Bronchial smooth muscle cell (primary cell): ENCODE results near the gene TAAR8. TPM values are rescaled to one million over a fixed set of nuclear protein-coding genes. Genes with fewer than 3 reads are reported as not detected.

ENCODE experiments used
- total RNA-seq: library from RNA; depleted of rRNA; stranded (reverse); fragments of >200 nt; gene quantifications from 2 replicates; pipeline ENCODE4 v1.2.1, GENCODE V29; 2014

Gene TAAR8
- not detected in 2 replicates for total RNA-seq

DNA sequence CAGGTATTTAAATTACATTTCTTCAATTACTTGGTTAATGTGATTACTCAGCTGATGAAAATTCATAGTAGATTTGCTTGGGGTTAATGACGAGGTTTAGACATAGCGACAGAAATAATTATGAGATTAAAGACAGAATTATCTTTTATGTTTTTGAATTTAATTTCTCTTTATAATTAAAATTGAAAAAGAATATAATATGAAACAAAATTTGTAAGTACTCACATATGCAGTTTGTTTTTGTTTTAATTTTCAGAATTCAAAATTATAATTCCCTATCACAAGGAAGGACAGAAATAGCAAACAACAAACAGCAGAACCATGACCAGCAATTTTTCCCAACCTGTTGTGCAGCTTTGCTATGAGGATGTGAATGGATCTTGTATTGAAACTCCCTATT is at the start of gene TAAR8:
Gene TAAR8 (plus strand): TSS at position 301 of the 400 bp plus-strand sequence. CDS start 21 bp downstream, at position 322.

DNA sequence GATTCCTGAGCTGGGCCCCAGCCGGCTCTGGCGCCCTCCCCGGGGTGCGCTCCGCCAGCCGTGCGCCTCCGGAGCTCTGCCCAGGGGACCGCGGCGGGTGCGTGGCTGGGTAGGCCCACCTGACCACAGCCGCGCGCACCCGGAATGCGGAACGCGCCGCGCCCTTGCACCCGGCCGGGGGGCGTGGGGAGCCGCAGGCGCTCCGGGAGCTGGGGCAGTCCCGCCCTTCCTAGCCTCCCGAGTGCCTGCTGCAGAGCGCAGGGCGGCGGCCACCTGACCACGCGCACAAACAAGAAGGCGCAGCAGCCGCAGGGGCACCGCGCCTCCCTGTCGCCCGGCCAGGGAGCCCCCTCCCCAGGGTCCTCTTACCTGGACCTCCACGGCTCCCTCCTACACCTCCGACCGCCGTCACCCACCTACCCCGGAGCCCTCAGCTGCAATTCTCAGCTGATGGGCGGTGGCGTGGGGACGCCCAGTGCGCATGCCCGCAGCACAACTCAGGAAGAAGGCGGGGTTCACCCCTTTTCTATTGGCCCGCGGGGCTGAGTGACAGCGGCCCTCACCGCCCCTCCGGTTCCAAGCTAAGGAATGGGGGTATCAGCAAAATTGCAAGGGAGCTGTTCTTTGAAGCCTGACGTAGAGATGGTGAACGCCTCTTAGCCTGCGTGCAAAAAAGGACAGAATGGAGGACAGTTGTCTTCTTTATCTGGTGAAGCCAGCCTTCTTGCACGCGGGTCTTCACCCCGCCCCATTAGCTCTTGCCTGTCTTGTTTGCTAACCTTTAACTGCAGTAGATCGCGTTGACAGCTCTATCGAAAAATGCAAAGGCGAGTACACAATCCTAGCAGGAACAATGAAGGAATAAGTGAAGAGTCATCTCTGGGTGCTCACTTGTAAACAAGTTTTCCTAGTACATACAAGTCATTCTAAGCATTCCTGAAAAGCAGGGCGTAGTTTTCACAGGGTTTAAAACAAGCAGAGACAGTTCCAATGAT is 39.5 kb upstream of the TAAR8 start, which contains the start of gene STX7:
Gene STX7 (minus strand): TSS at position 479 of the 995 bp plus-strand sequence. CDS start 9,586 bp downstream, outside the sequence.

GRCh38 chr6:132537977-132538376 is 14.5 kb upstream of the TAAR8 start, which contains the start of gene TAAR9:
Gene TAAR9, plus strand, starts transcription at chr6:132538277. Its CDS starts 13 bp downstream, at chr6:132538290.

GRCh38 chr6:132570221-132570777 is 17.8 kb downstream of the TAAR8 start, which contains the start of gene TAAR6:
Gene TAAR6, plus strand, starts transcription at chr6:132570322. Its CDS starts 0 bp downstream, at chr6:132570322.

DNA sequence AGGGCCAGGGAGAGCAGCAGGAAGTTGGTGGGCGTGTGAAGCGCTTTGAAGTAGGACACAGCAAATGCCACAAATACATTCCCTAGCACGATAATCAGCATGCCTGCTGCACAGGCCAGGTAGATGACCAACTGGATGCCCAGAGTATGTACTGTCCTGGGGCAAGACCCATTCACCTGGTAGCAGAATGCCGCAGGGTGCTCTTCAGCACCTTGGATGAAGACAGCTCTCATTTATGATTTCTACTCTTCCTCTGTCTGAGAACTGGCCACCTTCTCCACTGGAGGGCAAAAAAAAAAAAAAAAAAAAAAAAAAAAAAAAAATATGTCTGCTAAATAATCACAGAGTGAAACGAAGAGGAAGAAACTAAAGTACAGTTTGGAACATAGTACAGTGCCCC is 37.0 kb downstream of the TAAR8 start, which contains the start of gene TAAR5:
Gene TAAR5 (minus strand): TSS at position 288 of the 400 bp plus-strand sequence. CDS start 55 bp downstream, at position 233.

Other genes with a start within 250 kb of the TAAR8 start
- gene MOXD1, start 151.2 kb upstream of the TAAR8 start, total RNA-seq = 21.6 and 71.6 TPM in 2 replicates
- 31.5 and 34.3 TPM in 2 replicates for gene STX7, start 39.6 kb upstream of the TAAR8 start, total RNA-seq
- gene TAAR9, start 14.4 kb upstream of the TAAR8 start, total RNA-seq = not detected in 2 replicates
- gene TAAR6, start 17.6 kb downstream of the TAAR8 start, total RNA-seq = not detected in 2 replicates
- not detected in 2 replicates for gene TAAR5, start 37.1 kb downstream of the TAAR8 start, total RNA-seq
- gene TAAR2, start 71.6 kb downstream of the TAAR8 start, total RNA-seq = not detected in 2 replicates
- not detected in 2 replicates for gene TAAR1, start 106.5 kb downstream of the TAAR8 start, total RNA-seq
- not detected in 2 replicates for gene VNN1, start 161.4 kb downstream of the TAAR8 start, total RNA-seq
- gene VNN2, start 205.2 kb downstream of the TAAR8 start, total RNA-seq = 0.16 TPM in 1 of 2 replicates, not detected in the other
- gene SLC18B1, start 246.0 kb downstream of the TAAR8 start, total RNA-seq = 2.8 and 6.3 TPM in 2 replicates